ENCODE data around the gene RHAG.

The RHAG gene

GRCh38 chr6:49555951-49556350, 80.7 kb downstream of the RHAG start:
- CTCF ChIA-PET = no interaction called here
- H3K4me3 ChIP-seq (ENCODE audit: control insufficient read depth in 1 of 7, extremely low read depth in 1 of 7, insufficient read depth in 4 of 7, low read depth in 2 of 7, low read length in 6 of 7) = no peak overlapping the region
- no CpG with 5 or more reads among the region's 4 CpGs for WGBS (ENCODE audit: insufficient coverage)
- H3K4me1 ChIP-seq (ENCODE audit: control extremely low read depth in 1 of 4, control insufficient read depth in 4 of 4, insufficient read depth in 4 of 4, low read length in 3 of 4) = peaks cover 5 to 23% (median 14%) of the 10 kb centered on the region in 4 experiments
- H3K36me3 ChIP-seq (ENCODE audit: control insufficient read depth in 4 of 4, insufficient read depth in 4 of 4, low read length in 3 of 4) = no peaks in the 10 kb centered on the region
- H3K27me3 ChIP-seq (replicated peaks in 2 of 5; ENCODE audit: control insufficient read depth in 4 of 5, insufficient read depth in 5 of 5, low read length in 4 of 5) = peaks cover 0 to 3% (median 0%) of the 10 kb centered on the region in 5 experiments
- no peaks in the 10 kb centered on the region for H3K9me3 ChIP-seq (ENCODE audit: control extremely low read depth in 1 of 5, control insufficient read depth in 4 of 5, insufficient read depth in 2 of 5, low read depth in 1 of 5, low read length in 4 of 5)
- DNase-seq = no peak
- POLR2A ChIA-PET = no interaction called here
- no peak overlapping the region for H3K27ac ChIP-seq (ENCODE audit: insufficient read depth in 1 of 2, low read depth in 1 of 2, low read length in 2 of 2, poor library complexity in 1 of 2, severe bottlenecking in 2 of 2)

Measured in common myeloid progenitor, CD34-positive (primary cell).